Bladder microvascular endothelial cell (primary cell): ENCODE measurements around the gene STKLD1. TPM values are rescaled to one million over a fixed set of nuclear protein-coding genes. Genes with fewer than 3 reads are reported as not detected.

Experiments
- total RNA-seq: library from RNA; depleted of rRNA; stranded (reverse); fragments of >200 nt; gene quantifications from 2 replicates; pipeline ENCODE4 v1.2.3, GENCODE V29; 2014

STKLD1 gene
- total RNA-seq: 0.25 and 0.49 TPM in 2 replicates

DNA sequence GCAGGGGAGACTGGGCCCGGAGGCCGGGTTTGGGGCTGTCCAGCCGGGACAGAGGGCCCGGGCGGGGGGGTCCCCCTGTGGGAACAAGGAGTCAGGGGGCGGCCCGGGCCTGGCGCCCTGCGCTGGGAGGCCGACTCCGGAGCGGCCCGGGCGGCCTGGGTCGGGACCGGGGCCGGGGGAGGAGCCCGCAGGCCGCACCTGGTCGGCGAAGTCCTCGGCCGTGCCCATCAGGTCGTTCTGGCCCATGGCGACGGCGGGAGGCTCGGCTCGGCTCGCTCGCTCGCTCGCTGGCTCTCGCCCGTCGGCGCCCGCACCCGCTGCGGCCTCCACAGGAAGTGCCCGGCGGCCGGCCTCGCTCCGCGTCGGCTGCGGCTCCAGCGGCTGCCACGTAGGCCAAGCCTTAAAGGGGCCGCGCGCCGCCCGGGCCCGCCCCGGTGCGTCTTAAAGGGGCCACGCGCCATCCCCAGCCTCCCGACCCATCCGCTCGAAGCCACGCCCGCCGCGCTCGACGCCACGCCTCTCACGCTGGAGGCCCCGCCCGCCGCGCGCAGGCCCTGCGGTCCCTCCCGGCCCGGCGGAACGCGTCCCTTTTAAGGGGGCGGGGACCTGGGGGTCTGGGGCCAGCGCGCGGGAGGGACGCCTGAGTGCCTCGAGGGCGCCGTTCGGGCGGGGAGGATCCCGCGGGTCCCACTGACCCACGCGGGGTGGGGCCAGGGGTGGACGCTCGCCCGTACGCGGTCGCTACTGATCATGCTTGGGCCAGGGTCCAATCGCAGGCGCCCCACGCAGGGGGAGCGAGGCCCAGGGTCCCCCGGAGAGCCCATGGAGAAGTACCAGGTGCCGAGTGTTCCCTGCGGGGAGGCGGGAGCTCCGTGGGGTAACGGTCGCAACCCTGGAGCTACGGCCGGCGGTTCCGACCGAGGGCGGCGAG, at the start of gene STKLD1, which contains the start of gene SURF4:
Gene STKLD1, plus strand, starts transcription at position 643 of the 931 bp plus-strand sequence. Its CDS starts 108 bp downstream, at position 751.
Gene SURF4, minus strand, starts transcription at position 337 of the 931 bp plus-strand sequence. Its CDS starts 91 bp downstream, at position 246.

DNA sequence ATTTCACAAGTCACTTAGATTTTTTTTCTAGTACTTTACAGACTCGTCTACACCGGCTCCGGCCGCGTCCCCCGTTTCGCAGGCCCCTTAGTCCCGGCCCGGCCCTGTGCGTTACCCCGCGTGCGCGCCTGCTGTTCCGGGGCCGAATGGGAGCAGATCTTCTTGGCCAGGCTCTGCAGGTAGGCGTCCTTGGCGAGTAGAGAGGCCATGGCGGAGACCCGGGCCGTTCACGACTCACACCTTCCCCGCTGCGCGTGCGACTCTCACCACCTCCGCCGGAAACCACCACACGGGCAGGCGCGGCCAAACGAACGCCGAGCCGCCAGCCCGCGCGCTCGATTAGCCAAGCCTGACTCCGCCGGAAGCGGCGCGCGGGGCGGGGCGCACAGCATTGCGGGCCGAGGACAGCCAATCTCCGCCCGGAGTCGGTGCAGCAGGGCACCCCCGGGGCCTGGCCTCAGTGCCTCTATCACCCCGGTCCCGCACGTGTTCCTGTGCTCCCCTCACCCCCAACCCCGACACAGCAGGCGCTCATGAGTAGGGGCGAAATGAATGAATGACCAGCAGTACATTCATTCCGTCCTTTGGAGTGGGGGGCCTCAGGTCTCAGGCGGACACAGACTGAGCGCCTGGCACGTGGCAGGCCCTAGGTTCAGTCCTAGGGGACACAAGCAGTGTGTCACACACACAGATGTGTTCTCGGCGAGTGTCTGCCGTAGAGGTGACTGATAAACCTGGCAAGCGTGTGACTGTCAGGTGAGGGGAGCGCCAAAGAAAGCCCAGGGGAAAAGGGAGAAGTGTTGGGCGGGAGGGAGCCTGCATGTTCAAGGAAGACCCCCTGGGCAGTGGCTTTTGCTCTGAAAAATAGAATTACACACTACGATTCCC, 40.0 kb upstream of the STKLD1 start, which contains the start of gene SURF6:
Gene SURF6, minus strand, starts transcription at position 265 of the 888 bp plus-strand sequence. Its CDS starts 56 bp downstream, at position 209.

DNA sequence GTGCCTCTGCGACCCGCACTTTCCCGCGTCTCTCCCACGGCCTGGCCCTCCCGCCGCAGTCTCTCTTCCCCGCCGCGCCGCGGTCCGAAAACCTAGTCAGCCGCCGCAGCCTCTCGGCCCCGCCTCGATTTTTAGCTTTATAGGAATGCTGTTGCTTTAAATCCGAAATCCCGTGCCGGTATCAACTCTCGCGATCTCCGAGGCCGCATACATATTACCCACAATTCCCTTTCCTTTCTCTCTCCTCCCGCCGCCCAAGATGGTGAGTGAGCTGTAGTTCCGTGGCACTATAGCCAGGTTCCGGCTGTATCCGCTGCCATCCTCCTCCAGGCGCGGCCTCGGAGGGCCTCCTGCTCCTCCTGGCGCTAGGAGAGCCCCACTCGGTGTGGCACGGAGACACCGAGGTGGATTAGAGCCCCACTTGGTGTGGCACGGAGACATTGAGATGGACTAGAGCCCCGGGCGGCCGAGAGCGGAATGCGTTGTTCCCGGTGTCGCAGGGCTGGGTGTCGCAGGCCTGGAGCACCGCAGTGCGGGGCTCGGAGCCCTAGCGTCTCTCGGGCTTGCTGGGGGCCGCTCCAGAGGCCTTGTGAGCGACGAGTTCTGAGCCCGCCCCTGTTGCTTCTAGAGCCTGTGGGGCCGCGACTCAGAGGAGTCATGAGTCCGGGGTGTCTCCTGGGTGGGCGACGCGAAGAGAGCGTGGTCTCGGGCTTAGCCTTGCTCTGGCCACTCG, 28.0 kb upstream of the STKLD1 start, which contains the start of the genes MED22 and RPL7A:
Gene MED22, minus strand, starts transcription at position 147 of the 733 bp plus-strand sequence. CDS start 1,469 bp downstream, outside the sequence.
Gene RPL7A, plus strand, starts transcription at position 234 of the 733 bp plus-strand sequence. Its CDS starts 26 bp downstream, at position 260.

GRCh38 chr9:133356391-133357091, 19.6 kb upstream of the STKLD1 start, which contains the start of the genes SURF1 and SURF2:
Gene SURF1 (minus strand): TSS chr9:133356487. CDS start chr9:133356453, 34 bp downstream.
Gene SURF2 (plus strand): TSS chr9:133356550. CDS start chr9:133356593, 43 bp downstream.

GRCh38 chr9:133417541-133418461, 41.6 kb downstream of the STKLD1 start, which contains the start of gene REXO4:
Gene REXO4 (minus strand): TSS chr9:133418010. CDS start chr9:133417844, 166 bp downstream.

DNA sequence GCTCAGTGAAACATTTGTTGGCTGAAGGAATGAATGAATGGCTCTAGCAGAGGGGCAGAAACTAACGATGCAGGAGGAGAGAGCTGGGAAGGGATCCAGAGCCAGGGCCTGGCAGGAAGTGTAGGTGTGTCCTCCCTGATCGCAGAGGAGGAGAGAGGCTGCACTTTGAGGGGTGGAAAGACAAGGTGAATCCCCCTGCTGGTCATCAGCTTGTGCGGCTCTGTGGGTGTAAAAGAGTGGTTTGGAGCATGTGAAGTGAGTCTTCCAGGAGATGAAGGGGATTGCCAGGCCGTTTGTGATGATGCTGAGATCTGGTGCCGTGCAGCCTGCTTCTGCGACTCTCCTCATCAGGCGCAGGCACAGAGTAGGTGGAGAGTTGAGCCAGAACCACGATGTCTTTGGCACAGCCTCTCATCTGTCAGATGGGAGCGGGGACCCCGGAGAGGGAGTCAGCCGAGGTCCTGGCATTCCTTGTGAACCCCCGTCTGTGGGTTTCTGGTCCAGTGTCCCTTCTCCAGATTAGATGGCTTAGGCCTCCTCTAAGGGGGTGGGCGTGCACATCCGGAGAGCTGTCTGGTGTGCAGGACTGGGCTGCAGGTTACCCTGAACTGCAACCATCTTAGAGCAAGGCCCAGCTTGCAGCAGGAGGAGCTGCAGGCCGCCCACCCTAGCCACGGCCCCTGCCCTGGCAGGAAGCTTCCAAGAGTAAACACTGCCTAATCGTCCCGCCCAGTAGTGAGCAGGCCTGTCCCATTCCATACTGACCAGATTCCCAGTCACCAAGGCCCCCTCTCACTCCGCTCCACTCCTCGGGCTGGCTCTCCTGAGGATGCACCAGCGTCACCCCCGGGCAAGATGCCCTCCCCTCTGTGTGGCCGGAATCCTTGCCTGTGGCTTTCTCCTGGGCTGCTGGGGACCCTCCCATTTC, 45.7 kb downstream of the STKLD1 start, which contains the start of gene ADAMTS13:
Gene ADAMTS13, plus strand, starts transcription at position 753 of the 928 bp plus-strand sequence. Its CDS starts 77 bp downstream, at position 830.

Other genes with a start within 250 kb of the STKLD1 start
- gene GBGT1, start 212.5 kb upstream of the STKLD1 start, total RNA-seq: 0.32 and 40.5 TPM in 2 replicates
- not detected in 2 replicates for gene OBP2B, start 167.1 kb upstream of the STKLD1 start, total RNA-seq
- 0.16 TPM in 1 of 2 replicates, not detected in the other for gene ABO, start 101.2 kb upstream of the STKLD1 start, total RNA-seq
- gene SURF6, start 40.2 kb upstream of the STKLD1 start, total RNA-seq: 5.7 and 18.4 TPM in 2 replicates
- gene MED22, start 28.2 kb upstream of the STKLD1 start, total RNA-seq: 9.4 and 39.6 TPM in 2 replicates
- gene RPL7A, start 28.1 kb upstream of the STKLD1 start, total RNA-seq: 1,653 and 2,260 TPM in 2 replicates
- 14.9 and 17.1 TPM in 2 replicates for gene SURF1, start 19.9 kb upstream of the STKLD1 start, total RNA-seq
- gene SURF2, start 19.8 kb upstream of the STKLD1 start, total RNA-seq: 10.4 and 12.6 TPM in 2 replicates
- gene SURF4, start 306 bp upstream of the STKLD1 start, total RNA-seq: 233 and 341 TPM in 2 replicates
- gene REXO4, start 41.6 kb downstream of the STKLD1 start, total RNA-seq: 14.6 and 23.6 TPM in 2 replicates
- gene ADAMTS13, start 46.0 kb downstream of the STKLD1 start, total RNA-seq: 0.49 and 3.0 TPM in 2 replicates
- gene CACFD1, start 83.6 kb downstream of the STKLD1 start, total RNA-seq: 4.7 and 30.5 TPM in 2 replicates
- 30.0 and 40.0 TPM in 2 replicates for gene SLC2A6, start 102.7 kb downstream of the STKLD1 start, total RNA-seq
- not detected in 2 replicates for gene MYMK, start 148.6 kb downstream of the STKLD1 start, total RNA-seq
- under 0.01 TPM in 2 replicates for gene ADAMTSL2, start 158.3 kb downstream of the STKLD1 start, total RNA-seq
- not detected in 2 replicates for gene FAM163B, start 233.0 kb downstream of the STKLD1 start, total RNA-seq